Measurements from ENCODE around the gene C1orf94. TPM values are rescaled to one million over a fixed set of nuclear protein-coding genes. Genes with fewer than 3 reads are reported as not detected.
A peak's percentile ranks its signal among the peaks of the same experiment; 100 is the strongest.

C1orf94 gene, protein sequence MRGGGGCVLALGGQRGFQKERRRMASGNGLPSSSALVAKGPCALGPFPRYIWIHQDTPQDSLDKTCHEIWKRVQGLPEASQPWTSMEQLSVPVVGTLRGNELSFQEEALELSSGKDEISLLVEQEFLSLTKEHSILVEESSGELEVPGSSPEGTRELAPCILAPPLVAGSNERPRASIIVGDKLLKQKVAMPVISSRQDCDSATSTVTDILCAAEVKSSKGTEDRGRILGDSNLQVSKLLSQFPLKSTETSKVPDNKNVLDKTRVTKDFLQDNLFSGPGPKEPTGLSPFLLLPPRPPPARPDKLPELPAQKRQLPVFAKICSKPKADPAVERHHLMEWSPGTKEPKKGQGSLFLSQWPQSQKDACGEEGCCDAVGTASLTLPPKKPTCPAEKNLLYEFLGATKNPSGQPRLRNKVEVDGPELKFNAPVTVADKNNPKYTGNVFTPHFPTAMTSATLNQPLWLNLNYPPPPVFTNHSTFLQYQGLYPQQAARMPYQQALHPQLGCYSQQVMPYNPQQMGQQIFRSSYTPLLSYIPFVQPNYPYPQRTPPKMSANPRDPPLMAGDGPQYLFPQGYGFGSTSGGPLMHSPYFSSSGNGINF
- total RNA-seq, result not detected
- long read RNA-seq, result 0 reads

DNA sequence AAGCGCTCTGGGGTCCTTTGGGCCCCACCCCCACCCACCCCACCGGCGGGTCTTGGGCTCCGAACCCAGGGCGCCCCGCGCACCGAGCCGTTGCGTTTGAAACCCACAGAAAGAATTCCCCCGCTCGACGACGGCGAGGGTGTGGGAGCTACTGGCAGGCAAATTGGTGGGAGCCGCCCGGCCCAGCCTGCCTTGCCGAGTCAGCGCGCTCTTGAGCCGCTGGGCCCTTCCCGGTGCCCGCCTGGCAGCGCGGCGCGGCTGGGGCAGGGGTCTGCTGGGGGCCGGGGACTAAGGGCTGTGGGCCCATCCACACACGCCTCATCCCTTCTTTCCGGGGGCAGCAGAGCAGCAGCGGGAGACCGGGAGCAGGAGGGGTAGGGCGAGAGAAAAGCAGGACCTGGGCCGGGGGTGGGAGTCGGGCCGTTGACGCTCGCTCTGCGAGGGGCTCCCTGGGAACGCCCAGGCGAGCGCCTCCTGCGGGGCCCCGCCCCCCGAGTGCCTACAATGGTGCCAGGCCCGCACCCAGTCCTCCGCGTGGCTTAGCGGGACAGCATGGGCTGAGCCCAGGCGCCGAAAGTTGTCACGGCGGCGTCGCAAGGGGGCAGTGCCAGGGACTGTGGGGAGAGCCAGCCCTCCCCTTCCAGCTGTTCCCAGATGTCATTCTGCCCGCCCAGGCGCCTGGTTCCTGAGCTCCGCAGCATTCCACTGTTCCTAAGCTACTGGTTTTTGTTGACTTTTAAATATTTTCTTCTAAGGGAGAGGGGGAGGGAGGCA is at the start of gene C1orf94:
Gene C1orf94, plus strand, starts transcription at position 78 of the 774 bp plus-strand sequence. CDS start 883 bp downstream, outside the sequence.
- ATAC-seq (peak; percentile 35), DNase-seq (no peak)
- intact Hi-C loops (cut with micrococcal nuclease), result no loop called here

DNA sequence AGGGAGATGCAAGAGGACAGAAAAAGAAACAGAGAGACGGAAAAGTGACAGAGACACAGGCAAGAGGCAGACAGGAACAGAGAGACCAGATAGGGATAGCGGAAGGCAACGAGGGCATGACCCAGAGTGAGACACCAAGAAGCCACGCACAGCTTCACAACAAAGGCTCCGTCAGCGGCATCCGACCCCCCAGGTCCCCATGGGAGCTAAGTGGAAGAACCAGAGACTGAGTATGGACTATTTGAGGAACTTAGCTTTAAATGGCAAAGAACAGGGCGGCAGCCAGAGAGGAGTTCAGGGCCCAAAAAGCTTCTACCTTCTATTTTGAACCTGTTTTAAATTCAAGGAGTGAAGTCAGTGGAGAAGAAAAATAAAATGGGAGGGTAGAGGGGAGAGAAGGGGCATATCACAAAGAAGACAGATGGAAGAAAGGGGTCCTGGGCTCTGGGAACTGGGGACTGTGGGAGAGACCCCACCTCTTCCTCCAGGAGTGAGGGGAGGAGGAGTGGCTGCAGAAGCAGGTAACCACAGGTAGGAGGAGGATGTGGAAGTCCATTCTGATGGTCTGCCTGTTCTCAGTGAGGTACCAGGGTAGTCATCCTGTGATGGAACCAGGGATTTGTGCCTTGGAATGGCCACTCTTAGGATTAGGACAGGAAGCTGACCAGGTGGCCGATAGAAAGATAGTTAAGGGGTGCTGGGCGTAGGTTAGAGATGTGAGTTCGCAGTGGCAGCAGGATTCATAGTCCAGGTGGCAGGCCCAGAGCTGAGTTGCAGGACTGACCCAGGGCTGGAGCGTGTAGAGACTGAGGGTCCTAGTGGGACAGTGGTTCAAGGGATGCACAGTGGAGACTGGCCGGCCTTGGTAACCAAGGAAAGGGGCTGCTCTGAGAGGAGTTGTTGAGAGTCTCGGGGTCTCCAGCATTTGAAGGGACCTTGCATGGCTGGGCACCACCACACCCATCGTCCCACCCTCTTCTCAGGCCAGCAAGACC is 49.4 kb upstream of the C1orf94 start:
- intact Hi-C loops (cut with micrococcal nuclease), result no loop called here
- DNase-seq, result no peak
- no peak for ATAC-seq

DNA sequence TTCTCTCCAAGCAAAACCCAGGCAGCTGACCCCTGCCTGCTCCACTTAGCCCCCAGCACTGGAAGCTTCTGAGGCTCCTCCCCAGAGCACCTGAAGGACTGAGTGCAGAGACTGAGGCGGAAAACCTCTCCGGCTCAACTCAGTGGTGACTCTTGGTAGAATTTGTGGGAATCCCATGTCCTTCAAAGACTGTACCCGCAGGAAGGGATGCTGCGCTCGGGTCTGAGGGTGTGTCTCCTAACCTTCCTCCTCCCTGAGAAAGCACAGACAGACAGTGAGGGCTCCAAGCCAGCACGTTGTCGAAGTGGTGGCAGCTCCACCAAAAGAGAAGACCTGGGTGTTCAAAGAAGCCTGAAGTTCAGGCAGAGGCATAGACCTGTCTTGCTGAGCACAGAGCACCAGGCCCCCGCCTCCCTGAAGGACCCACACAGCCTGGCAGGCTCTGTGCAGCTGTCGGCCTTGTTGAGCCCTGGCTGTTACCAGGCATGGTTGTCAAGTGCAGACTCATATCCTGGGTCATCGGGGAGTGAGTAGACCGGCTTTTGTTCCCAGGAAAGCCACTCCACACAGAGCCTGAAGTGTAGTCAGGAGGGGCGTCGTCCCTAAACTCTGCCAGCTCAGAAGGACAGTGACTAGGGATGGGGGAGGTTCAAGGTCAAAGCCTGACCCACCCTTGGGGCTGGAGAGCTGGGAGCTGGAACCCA is 48.4 kb upstream of the C1orf94 start:
- DNase-seq (no peak), ATAC-seq (no peak)
- intact Hi-C loops (cut with micrococcal nuclease), result no loop called here

DNA sequence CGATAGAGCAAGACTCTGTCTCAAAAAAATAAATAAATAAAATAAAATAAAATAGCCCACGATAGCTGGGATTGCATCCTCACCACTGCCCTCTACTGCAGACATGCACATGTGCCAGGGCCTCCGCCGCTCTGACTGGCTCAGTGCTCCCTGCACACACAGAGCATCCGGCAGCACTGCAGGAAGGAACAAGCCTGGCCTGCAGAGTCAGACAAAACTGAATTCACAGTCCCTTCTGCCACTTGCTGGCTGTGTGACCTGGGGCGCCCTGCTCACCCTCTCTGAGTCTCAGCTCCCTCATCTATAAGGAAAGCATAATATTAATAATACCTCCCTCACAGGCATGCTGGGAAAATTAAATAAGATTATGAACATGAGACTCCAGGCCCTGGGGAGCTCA is 47.1 kb upstream of the C1orf94 start:
- DNase-seq (no peak), ATAC-seq (no peak)
- intact Hi-C loops (cut with micrococcal nuclease), result no loop called here

DNA sequence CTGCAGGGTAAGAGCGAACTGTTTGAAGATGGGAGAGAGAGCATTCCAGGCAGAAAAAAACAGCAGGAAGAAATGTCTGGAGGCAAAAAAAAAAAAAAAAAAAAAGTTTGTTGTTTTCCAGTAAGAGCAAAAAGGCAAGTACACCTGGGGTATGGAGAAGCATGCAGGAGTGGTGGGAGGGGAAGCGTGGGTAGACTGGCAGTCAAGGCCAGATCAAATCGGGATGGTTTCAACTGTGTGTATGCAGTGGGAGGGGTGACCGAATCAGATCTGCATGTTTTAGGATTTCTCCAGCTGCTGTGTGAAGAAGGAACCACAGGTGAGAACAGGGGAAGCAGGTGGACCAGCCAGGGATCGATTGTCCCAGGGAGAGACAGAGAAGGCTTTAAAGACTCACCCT is 46.4 kb upstream of the C1orf94 start:
- intact Hi-C loops (cut with micrococcal nuclease), result no loop called here
- ATAC-seq (no peak), DNase-seq (no peak)

DNA sequence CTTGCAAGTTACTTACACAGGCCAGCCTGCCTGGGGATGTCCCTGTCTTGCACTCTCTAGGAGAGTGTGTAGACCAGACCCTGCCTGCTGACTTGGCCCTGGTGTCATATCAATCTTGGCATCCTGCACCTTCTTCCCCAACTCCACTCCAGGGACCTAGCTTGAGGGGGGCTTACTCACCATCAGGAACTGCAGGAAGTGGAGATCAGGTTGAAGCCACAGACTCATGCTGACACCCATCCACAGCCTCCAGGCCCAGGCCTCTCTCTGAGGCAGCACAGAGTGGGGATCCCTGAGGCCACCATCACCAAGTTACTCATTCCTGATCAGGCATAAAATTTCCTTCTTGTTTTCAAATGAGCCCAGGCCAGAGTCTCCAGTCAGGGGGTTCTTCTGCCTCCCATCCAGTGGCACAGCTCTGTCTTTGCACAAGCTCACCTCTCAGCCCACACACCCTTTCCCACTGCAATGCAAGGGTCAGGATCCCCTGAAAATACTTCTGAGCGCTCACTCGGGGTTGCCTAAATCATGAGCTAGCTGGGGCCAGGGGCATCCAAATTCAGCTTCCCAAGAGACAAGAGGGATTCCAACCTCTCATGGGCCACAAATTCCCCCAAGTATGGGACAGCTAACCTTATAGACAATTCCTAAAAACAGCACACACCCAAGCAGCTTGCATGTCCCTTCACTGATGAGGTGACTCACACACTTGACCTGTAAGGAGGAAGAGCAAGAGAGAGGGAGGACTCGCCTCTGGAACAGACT is 45.1 kb upstream of the C1orf94 start:
- DNase-seq, result no peak

GRCh38 chr1:34132161-34132420 is 44.6 kb upstream of the C1orf94 start:
- intact Hi-C loops (cut with micrococcal nuclease), result no loop called here
- DNase-seq (no peak), ATAC-seq (no peak)

More for the DNA sequence above, 45.1 kb upstream of the C1orf94 start:
- intact Hi-C loops (cut with micrococcal nuclease), result no loop called here
- no peak for ATAC-seq

- intact Hi-C loops (cut with micrococcal nuclease), result no loop called here
- ATAC-seq, result no peak
- DNase-seq, result no peak
These were observed 39.3 kb upstream of the C1orf94 start for GRCh38 chr1:34137411-34137810.

- no peak for ATAC-seq
- intact Hi-C loops (cut with micrococcal nuclease), result no loop called here
- no peak for DNase-seq
These were observed 36.6 kb upstream of the C1orf94 start for GRCh38 chr1:34140011-34140676.

- intact Hi-C loops (cut with micrococcal nuclease), result no loop called here
- DNase-seq (no peak), ATAC-seq (no peak)
These were observed 32.7 kb upstream of the C1orf94 start for GRCh38 chr1:34143975-34144374.

- ATAC-seq (no peak), DNase-seq (no peak)
- intact Hi-C loops (cut with micrococcal nuclease), result no loop called here
These were observed 31.9 kb upstream of the C1orf94 start for GRCh38 chr1:34144766-34145165.

DNA sequence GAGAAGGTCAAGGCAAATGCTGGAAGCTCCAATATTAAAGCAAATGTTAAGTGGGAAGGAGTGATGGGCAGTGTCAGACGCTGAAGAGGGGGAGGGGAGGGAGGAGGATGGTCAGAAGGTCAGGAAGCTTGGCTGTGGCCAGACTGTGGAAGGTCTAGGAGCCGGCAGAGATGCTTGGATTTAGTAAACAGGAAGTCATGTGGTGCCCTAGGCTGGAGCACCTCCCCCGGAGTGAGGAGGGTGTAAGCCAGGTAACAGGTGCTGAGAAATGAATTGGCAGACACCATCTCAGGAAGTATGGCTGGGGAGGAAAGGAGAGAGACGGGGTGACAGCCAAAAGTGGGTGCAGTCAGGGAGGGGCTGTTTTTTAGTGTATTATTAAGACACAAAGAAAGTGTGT is 29.4 kb upstream of the C1orf94 start:
- intact Hi-C loops (cut with micrococcal nuclease), result no loop called here
- ATAC-seq, result no peak
- DNase-seq, result no peak

DNA sequence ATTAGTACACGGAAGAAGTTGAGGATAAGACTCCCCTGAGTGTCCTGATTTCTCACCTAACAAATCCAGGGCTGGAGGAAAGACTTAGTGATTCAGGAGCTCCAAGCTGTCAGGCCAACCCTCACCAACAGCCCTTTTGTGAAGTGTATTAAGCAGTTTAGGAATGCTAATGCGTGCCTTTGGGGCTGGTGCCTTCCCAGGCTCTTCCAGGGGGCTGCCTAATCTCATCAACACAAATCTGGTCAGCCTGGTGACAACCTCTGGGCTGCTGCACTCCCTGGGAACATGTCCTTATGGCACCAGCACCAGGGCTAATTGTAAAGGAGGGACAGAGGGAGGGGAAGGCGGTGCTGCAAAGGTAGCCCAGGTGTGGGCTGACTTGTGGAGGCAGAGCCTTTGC is 27.2 kb upstream of the C1orf94 start:
- no peak for ATAC-seq
- intact Hi-C loops (cut with micrococcal nuclease), result no loop called here
- DNase-seq, result no peak

- intact Hi-C loops (cut with micrococcal nuclease), result no loop called here
- no peak for DNase-seq
- ATAC-seq, result no peak
These were observed 23.5 kb upstream of the C1orf94 start for GRCh38 chr1:34153246-34153645.

DNA sequence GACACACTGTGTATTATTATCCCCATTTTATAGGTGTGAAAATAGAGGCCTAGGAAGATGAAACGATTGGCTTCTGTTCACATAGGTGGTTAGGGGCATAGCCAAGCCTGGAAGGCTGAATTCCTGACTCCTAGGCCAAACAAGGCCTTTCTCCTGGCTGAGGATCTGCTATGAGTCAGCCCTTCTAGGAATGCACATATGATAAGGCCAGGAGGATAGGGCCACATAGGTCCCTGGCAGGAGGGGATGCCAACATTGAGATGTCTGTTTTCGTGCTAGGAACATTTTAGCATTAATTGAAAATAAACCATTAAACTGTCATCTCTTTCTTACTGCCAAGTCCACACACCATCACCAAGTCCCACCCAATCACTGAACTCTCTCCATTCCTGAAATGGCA is 20.8 kb upstream of the C1orf94 start:
- DNase-seq, result no peak
- ATAC-seq, result no peak
- intact Hi-C loops (cut with micrococcal nuclease), result no loop called here

DNA sequence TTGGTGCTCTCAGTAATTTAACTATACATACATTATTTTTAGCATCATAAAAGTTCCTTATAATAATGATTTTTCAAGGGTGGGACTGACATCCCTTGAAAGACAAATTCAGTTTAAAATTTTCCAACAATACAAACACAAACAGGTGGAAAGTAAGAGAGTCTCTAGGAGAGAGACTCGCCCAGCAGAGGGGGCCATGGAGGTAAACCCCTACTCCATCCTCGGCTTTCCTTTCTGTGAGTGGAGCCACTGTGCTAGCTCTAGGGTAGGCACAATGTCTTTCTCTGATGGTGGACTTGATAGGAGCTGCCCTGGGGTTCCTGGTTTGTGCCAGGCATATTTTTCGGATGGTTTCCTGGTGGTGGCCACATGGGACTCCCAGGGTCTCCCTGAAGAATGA is 20.0 kb upstream of the C1orf94 start:
- ATAC-seq (no peak), DNase-seq (no peak)
- intact Hi-C loops (cut with micrococcal nuclease), result no loop called here

All from left ventricle myocardium superior (tissue), 1 donor.